Measurements from ENCODE around the gene HOXA13.
A peak's percentile ranks its signal among the peaks of the same experiment; 100 is the strongest.

HOXA13 gene

DNA sequence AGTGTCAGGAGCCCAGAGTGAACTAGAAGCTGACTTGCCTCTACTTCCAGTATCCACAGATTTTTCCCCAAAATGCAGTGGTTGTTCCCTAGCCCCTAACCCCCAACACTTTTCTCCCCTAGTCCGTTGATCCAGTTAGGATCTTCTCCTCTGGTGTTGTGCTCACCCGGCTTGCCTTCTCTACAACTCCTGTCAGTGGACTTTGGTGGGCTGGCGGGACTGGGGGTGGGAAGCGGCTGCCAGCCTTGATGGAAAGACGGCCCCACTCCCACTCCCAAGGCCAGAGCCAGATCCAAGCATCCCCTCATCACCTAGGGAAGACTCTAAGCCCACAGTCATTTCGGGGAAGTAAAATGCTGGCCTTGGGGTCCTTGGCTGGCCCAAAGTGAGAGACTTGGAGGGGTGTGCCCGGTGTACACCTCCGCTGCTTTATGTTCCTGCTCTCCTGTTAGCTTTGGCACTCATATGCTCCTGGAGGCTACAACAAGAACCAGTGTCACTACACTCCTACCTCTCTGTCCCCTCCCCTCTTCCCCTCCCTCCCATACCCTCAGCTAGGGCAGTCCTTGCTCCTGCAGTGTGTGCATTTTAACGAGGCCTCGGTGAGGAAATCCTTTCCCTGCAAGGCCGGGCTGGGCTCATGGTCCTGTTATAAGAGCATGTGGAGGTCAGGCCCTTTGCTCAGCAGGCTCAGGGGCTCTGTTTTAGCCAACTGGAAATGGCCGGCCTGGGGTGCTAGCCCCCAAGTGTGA, 24.8 kb downstream of the HOXA13 start:
- H3K4me1 Mint-ChIP-seq: peaks cover 27% of the 10 kb centered on the region
- peak overlapping the region; percentile 58 for H3K4me3 Mint-ChIP-seq
- peaks cover 3% of the 10 kb centered on the region for H3K36me3 Mint-ChIP-seq
- H3K27me3 Mint-ChIP-seq: peaks cover 54% of the 10 kb centered on the region
- H3K9me3 Mint-ChIP-seq: no peaks in the 10 kb centered on the region
- H3K27ac Mint-ChIP-seq: peak overlapping the region; percentile 41

GRCh38 chr7:27173956-27174873, 25.7 kb downstream of the HOXA13 start, which contains the start of gene HOXA10:
HOXA10 (minus strand) TSS chr7:27174320; CDS start chr7:27174306, 14 bp downstream.
- Mint-ChIP-seq H3K27me3 (peaks cover 49% of the 10 kb centered on the region), H3K27ac (peak within 1 kb of the TSS; percentile 41), H3K36me3 (peaks cover 1% of the 10 kb centered on the region), H3K4me1 (peaks cover 20% of the 10 kb centered on the region), H3K4me3 (peak within 1 kb of the TSS; percentile 75), H3K9me3 (no peaks in the 10 kb centered on the region)

DNA sequence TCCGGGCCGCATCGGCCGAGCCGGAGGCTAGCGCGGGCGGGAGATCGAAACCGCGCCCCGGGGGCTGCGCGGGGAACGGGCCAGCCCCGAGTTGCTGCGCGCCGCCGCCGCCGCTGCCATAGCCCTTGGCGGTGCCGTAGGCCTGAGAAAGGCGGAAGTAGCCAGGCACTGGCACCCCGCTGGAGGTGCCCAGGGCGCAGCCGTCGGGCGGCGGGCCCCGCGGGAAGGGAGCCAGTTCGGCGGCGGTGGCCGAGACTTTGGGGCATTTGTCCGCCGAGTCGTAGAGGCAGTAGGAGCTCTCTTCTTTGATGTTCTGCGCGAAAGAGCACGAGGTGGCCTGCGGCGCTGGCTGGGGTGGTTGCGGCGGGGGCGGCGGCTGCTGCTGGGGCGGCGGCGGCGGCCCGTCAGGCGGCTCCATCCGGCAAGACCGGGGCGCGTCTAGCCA, 26.4 kb downstream of the HOXA13 start:
- Mint-ChIP-seq H3K9me3 (no peaks in the 10 kb centered on the region), H3K36me3 (peaks cover 3% of the 10 kb centered on the region), H3K4me3 (no peak overlapping the region), H3K27ac (no peak overlapping the region), H3K4me1 (peaks cover 25% of the 10 kb centered on the region), H3K27me3 (peaks cover 48% of the 10 kb centered on the region)

- Mint-ChIP-seq H3K27ac (no peak overlapping the region), H3K4me1 (peaks cover 26% of the 10 kb centered on the region), H3K4me3 (no peak overlapping the region), H3K36me3 (peaks cover 3% of the 10 kb centered on the region), H3K27me3 (peaks cover 52% of the 10 kb centered on the region), H3K9me3 (no peaks in the 10 kb centered on the region)
These were observed 26.9 kb downstream of the HOXA13 start for GRCh38 chr7:27172823-27173510.

- peak overlapping the region; percentile 66 for H3K4me3 Mint-ChIP-seq
- H3K9me3 Mint-ChIP-seq: no peaks in the 10 kb centered on the region
- peaks cover 53% of the 10 kb centered on the region for H3K27me3 Mint-ChIP-seq
- peak overlapping the region; percentile 85 for H3K27ac Mint-ChIP-seq
- H3K36me3 Mint-ChIP-seq: peaks cover 3% of the 10 kb centered on the region
- H3K4me1 Mint-ChIP-seq: peaks cover 28% of the 10 kb centered on the region
These were observed 27.5 kb downstream of the HOXA13 start for GRCh38 chr7:27172315-27172774.

- Mint-ChIP-seq H3K9me3 (no peaks in the 10 kb centered on the region), H3K4me1 (peaks cover 33% of the 10 kb centered on the region)
These were observed 28.1 kb downstream of the HOXA13 start for GRCh38 chr7:27171637-27172314.

GRCh38 chr7:27171325-27171636, 28.6 kb downstream of the HOXA13 start:
- Mint-ChIP-seq H3K9me3 (no peaks in the 10 kb centered on the region), H3K27ac (no peak overlapping the region), H3K4me3 (peak overlapping the region; percentile 30), H3K4me1 (peaks cover 33% of the 10 kb centered on the region), H3K36me3 (peaks cover 3% of the 10 kb centered on the region), H3K27me3 (peaks cover 55% of the 10 kb centered on the region)

More at GRCh38 chr7:27171637-27172314, 28.1 kb downstream of the HOXA13 start:
- peaks cover 57% of the 10 kb centered on the region for H3K27me3 Mint-ChIP-seq
- peak overlapping the region; percentile 66 for H3K4me3 Mint-ChIP-seq
- H3K36me3 Mint-ChIP-seq: peaks cover 3% of the 10 kb centered on the region
- H3K27ac Mint-ChIP-seq: peak overlapping the region; percentile 85

DNA sequence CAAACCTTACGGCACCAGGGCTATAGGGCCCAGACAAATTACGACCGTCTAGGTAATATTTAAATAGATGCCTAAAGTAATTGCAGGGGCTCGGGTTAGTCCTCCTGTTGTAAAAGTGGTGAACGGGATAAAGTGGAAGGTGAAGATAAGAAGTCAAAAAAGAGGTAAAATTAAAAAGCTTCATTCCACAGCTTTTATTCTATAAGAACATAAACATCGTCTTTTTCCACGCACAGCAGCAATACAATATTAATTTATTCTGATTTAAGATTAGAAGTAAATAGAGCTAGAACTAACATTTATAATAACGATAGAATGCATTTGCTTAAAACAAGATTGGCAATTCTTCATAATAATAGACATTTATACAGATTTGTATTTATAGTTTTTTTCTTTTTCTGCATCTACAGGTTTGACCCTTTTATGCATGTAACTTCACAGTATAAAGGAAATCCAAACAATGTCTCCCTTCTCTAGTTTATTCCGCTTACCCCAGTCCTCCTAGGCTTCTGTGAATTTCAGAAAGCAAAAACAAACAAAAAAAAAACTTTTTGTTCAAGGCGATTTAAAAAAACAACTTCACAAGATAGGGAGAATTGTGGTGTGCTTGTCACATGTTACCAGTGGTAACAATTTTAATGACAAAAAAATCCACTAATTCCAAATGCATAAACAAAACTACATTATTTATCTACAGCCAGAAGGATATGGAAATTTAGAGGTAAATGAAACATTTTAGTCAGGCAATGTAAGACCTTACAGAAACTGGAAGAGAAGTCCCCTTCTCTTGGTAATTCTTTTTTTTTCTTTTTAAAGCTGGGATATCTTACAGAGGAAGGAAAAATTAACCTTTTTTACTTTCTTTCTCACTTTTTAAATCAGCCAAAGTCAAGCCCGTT, 29.2 kb downstream of the HOXA13 start:
- Mint-ChIP-seq H3K9me3 (no peaks in the 10 kb centered on the region), H3K4me3 (peak overlapping the region; percentile 55), H3K27me3 (peaks cover 54% of the 10 kb centered on the region), H3K36me3 (peaks cover 3% of the 10 kb centered on the region), H3K27ac (no peak overlapping the region), H3K4me1 (peaks cover 36% of the 10 kb centered on the region)

DNA sequence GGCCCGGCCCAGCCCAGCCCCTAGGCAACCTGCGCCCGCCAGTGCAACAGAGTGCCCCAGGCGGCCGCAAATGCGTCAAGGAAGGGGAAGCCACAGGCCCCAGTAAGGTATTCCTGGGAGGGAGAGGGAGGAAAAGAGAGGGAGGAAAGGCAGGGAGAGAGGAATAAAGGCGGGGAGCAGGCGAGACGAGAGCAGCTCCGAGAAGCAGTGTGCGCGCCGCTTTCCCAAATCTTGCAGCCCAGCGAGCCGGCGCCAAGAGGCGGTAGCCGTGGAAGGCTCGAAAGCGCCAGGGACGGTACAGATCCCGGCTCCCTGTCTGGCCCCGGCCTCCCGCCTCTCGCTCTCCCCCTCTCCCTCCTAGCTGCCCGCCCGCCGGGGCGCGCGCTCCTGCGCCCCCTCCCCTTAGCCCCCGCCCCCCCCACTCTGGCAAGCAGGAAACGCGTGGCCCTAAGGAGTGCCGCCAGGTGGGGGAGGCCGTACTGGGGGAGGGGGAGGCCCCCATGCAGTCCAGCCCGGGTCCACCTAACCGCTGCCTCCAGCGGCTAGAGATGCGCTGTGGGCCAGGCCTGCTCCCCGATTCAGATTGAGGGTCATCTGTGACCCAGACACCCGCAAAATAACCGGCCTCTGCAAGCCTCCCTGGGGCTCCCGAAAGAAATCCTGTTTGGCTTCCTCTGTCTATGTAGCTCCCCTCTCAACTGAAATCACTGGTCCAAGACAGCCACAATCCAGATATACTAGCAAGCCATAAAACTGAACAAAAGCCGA, 30.0 kb downstream of the HOXA13 start:
- peaks cover 37% of the 10 kb centered on the region for H3K4me1 Mint-ChIP-seq
- peaks cover 51% of the 10 kb centered on the region for H3K27me3 Mint-ChIP-seq
- H3K36me3 Mint-ChIP-seq: peaks cover 3% of the 10 kb centered on the region
- no peaks in the 10 kb centered on the region for H3K9me3 Mint-ChIP-seq
- H3K4me3 Mint-ChIP-seq: peak overlapping the region; percentile 55
- H3K27ac Mint-ChIP-seq: no peak overlapping the region

DNA sequence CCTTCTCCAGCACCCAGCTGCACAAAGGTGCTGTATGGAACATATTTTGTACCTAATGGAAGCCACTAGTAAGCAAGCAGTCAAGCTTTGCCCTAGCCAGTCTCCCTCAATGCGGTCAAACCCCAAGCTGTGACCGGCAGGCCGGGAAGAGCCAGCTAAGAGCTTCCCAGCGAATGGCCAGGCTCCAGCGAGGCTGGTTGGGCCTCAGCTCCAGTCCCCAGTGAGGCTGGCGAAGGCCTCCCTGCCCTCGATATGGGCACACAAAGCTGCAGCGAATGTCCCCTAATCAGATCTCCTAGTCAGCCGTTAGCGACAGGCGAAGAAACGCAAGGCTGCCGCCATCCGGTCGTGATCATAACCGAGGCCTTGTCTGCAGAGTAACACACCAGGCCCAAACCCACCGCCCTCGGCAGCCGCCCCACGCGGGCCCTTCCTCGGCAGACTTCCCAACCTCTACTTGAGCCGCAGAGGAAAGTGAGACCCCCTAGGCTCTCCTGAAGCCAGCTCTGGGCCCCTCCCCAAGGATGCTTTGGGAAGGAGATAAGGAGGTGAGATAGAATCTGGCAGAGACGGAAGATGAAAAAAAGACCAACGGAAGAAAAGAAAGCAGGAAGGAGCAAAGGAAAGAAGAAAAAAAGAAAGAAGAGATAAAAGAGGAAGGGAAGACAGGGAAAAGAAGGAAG, 31.5 kb downstream of the HOXA13 start:
- Mint-ChIP-seq H3K27ac (peak overlapping the region; percentile 8), H3K27me3 (peaks cover 59% of the 10 kb centered on the region), H3K36me3 (peaks cover 3% of the 10 kb centered on the region), H3K9me3 (no peaks in the 10 kb centered on the region), H3K4me3 (peak overlapping the region; percentile 55), H3K4me1 (peaks cover 36% of the 10 kb centered on the region)

DNA sequence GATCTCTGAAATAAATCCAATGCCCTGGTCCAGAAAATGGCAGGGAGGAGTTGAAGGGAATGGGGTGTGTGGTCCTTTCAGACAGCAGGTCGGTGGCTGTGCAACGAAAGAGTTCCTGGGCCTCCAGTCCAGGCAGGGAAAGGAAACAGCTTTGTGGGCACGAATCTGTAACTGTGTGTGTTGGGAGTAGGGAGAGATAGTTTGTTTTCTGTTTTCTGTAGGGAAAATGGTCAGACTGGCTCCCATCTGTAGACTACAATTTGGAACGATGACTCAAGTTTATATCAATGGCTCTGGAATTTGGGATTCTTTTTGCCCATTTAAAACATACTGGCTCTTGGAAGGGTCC, 32.0 kb downstream of the HOXA13 start:
- H3K27ac Mint-ChIP-seq: peak overlapping the region; percentile 1

GRCh38 chr7:27166531-27167505, 33.1 kb downstream of the HOXA13 start:
- H3K27ac Mint-ChIP-seq: peak overlapping the region; percentile 83
- peak overlapping the region; percentile 30 for H3K4me3 Mint-ChIP-seq
- H3K4me1 Mint-ChIP-seq: peaks cover 29% of the 10 kb centered on the region
- H3K27me3 Mint-ChIP-seq: peaks cover 59% of the 10 kb centered on the region
- H3K9me3 Mint-ChIP-seq: no peaks in the 10 kb centered on the region
- peaks cover 3% of the 10 kb centered on the region for H3K36me3 Mint-ChIP-seq

More for the DNA sequence above, 32.0 kb downstream of the HOXA13 start:
- peaks cover 61% of the 10 kb centered on the region for H3K27me3 Mint-ChIP-seq
- no peaks in the 10 kb centered on the region for H3K9me3 Mint-ChIP-seq
- peaks cover 36% of the 10 kb centered on the region for H3K4me1 Mint-ChIP-seq
- no peak overlapping the region for H3K4me3 Mint-ChIP-seq
- H3K36me3 Mint-ChIP-seq: peaks cover 3% of the 10 kb centered on the region
